Peyer's patch (tissue), 4 donors: ENCODE data around the gene NFATC4.

Experiments
- POLR2A ChIP-seq, 2 donors: fragments of 450-650 bp; IDR thresholded peaks; one replicate each; pipeline ENCODE4 v1.5.1; 2017; ENCODE audit warnings: antibody characterized with exemption in 2 of 2, mild to moderate bottlenecking in 2 of 2, moderate library complexity in 2 of 2
- TF ChIP-seq, protein P1 (sequence below), 6 experiments: fragments of 450-650 bp in 4 of 6; fragments of 200-600 bp in 2 of 6; sonication (generic) in 1 of 6; IDR thresholded peaks; one replicate each; pipeline ENCODE4 v1.5.1; 2017 to 2019; ENCODE audit warnings: antibody characterized with exemption in 6 of 6, mild to moderate bottlenecking in 3 of 6, moderate library complexity in 1 of 6

- TF ChIP-seq, protein P1, sequence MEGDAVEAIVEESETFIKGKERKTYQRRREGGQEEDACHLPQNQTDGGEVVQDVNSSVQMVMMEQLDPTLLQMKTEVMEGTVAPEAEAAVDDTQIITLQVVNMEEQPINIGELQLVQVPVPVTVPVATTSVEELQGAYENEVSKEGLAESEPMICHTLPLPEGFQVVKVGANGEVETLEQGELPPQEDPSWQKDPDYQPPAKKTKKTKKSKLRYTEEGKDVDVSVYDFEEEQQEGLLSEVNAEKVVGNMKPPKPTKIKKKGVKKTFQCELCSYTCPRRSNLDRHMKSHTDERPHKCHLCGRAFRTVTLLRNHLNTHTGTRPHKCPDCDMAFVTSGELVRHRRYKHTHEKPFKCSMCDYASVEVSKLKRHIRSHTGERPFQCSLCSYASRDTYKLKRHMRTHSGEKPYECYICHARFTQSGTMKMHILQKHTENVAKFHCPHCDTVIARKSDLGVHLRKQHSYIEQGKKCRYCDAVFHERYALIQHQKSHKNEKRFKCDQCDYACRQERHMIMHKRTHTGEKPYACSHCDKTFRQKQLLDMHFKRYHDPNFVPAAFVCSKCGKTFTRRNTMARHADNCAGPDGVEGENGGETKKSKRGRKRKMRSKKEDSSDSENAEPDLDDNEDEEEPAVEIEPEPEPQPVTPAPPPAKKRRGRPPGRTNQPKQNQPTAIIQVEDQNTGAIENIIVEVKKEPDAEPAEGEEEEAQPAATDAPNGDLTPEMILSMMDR (IDR thresholded peaks at IDR 0.05): no peak
- no peak for TF ChIP-seq POLR2A (IDR thresholded peaks at IDR 0.05)
These were observed 723 bp downstream of the NFATC4 start for GRCh38 chr14:24368562-24369252.
